Measurements from ENCODE around the gene FOXE1.

Gene FOXE1

GRCh38 chr9:97813072-97813471, 40.0 kb upstream of the FOXE1 start:
- no peak for TF ChIP-seq EZH2phosphoT487 (IDR thresholded peaks at IDR 0.05; ENCODE audit: borderline replicate concordance, low read length)
- no peak for TF ChIP-seq CTCF (IDR thresholded peaks at IDR 0.05; ENCODE audit: low read depth, low read length, poor library complexity, severe bottlenecking)

GRCh38 chr9:97819735-97820134, 33.3 kb upstream of the FOXE1 start:
- H3K9me2 ChIP-seq (replicated peaks; ENCODE audit: control insufficient read depth, low read length) = no peaks in the 10 kb centered on the region
- H3K36me3 ChIP-seq (ENCODE audit: control insufficient read depth, low read length) = no peaks in the 10 kb centered on the region
- H3K27me3 ChIP-seq (ENCODE audit: control insufficient read depth, low read length) = peaks cover 14% of the 10 kb centered on the region
- H3K4me3 ChIP-seq (ENCODE audit: low read length) = no peak overlapping the region
- TF ChIP-seq CTCF (IDR thresholded peaks at IDR 0.05; ENCODE audit: low read depth, low read length, poor library complexity, severe bottlenecking) (no peak), EZH2phosphoT487 (IDR thresholded peaks at IDR 0.05; ENCODE audit: borderline replicate concordance, low read length) (no peak)
- H3K9me3 ChIP-seq (ENCODE audit: control insufficient read depth, insufficient read depth, low read length) = 0 out of 2 replicates have a peak, but pooled peaks cover 3% of the 10 kb centered on the region
- H3K79me2 ChIP-seq (ENCODE audit: control insufficient read depth, low read length) = no peaks in the 10 kb centered on the region
- no peaks in the 10 kb centered on the region for H3K4me1 ChIP-seq (ENCODE audit: control insufficient read depth, low read length)
- no peak overlapping the region for H3K27ac ChIP-seq (ENCODE audit: low read depth, low read length)
- H3K4me2 ChIP-seq (ENCODE audit: low read length) = no peak overlapping the region
- no peaks in the 10 kb centered on the region for H3F3A ChIP-seq (ENCODE audit: control insufficient read depth, insufficient read depth)
- H4K20me1 ChIP-seq (ENCODE audit: control insufficient read depth, insufficient read depth, low read depth, low read length) = no peaks in the 10 kb centered on the region

More at GRCh38 chr9:97813072-97813471, 40.0 kb upstream of the FOXE1 start:
- no peaks in the 10 kb centered on the region for H3K36me3 ChIP-seq (ENCODE audit: control insufficient read depth, low read length)
- H3K27ac ChIP-seq (ENCODE audit: low read depth, low read length) = no peak overlapping the region
- H3K79me2 ChIP-seq (ENCODE audit: control insufficient read depth, low read length) = no peaks in the 10 kb centered on the region
- no peak overlapping the region for H3K4me3 ChIP-seq (ENCODE audit: low read length)
- H3K9me2 ChIP-seq (replicated peaks; ENCODE audit: control insufficient read depth, low read length) = no peaks in the 10 kb centered on the region
- H3K27me3 ChIP-seq (ENCODE audit: control insufficient read depth, low read length) = peaks cover 3% of the 10 kb centered on the region; the same call in 1 of the 2 replicates
- peaks cover 6% of the 10 kb centered on the region; the same call in 1 of the 2 replicates for H3K9me3 ChIP-seq (ENCODE audit: control insufficient read depth, insufficient read depth, low read length)
- H3K4me2 ChIP-seq (ENCODE audit: low read length) = no peak overlapping the region
- H4K20me1 ChIP-seq (ENCODE audit: control insufficient read depth, insufficient read depth, low read depth, low read length) = no peaks in the 10 kb centered on the region
- no peaks in the 10 kb centered on the region for H3F3A ChIP-seq (ENCODE audit: control insufficient read depth, insufficient read depth)
- no peaks in the 10 kb centered on the region for H3K4me1 ChIP-seq (ENCODE audit: control insufficient read depth, low read length)

- Histone ChIP-seq H3K79me2 (ENCODE audit: control insufficient read depth, low read length) (no peaks in the 10 kb centered on the region), H3K27ac (ENCODE audit: low read depth, low read length) (no peak overlapping the region), H4K20me1 (ENCODE audit: control insufficient read depth, insufficient read depth, low read depth, low read length) (no peaks in the 10 kb centered on the region), H3K9me2 (replicated peaks; ENCODE audit: control insufficient read depth, low read length) (no peaks in the 10 kb centered on the region), H3K9me3 (ENCODE audit: control insufficient read depth, insufficient read depth, low read length) (0 out of 2 replicates have a peak, but pooled peaks cover 3% of the 10 kb centered on the region), H3K27me3 (ENCODE audit: control insufficient read depth, low read length) (peaks cover 14% of the 10 kb centered on the region), H3F3A (ENCODE audit: control insufficient read depth, insufficient read depth) (no peaks in the 10 kb centered on the region), H3K4me1 (ENCODE audit: control insufficient read depth, low read length) (no peaks in the 10 kb centered on the region), H3K4me3 (ENCODE audit: low read length) (no peak overlapping the region), H3K36me3 (ENCODE audit: control insufficient read depth, low read length) (no peaks in the 10 kb centered on the region), H3K4me2 (ENCODE audit: low read length) (no peak overlapping the region)
- TF ChIP-seq CTCF (IDR thresholded peaks at IDR 0.05; ENCODE audit: low read depth, low read length, poor library complexity, severe bottlenecking) (no peak), EZH2phosphoT487 (IDR thresholded peaks at IDR 0.05; ENCODE audit: borderline replicate concordance, low read length) (no peak)
These were observed 32.7 kb upstream of the FOXE1 start for GRCh38 chr9:97820373-97820772.

All from DOHH2 (cell line).